Loucy (cell line): Measurements from ENCODE around the gene NCF4.

Source experiments
- H2AFZ ChIP-seq: fragments of 200-600 bp; sonication (generic); 2 replicates; pipeline ENCODE4 v1.6.0; 2016; ENCODE audit warnings: antibody characterized with exemption, mild to moderate bottlenecking, low read length, moderate library complexity
- H3F3A ChIP-seq: fragments of 200-600 bp; 2 replicates; pipeline ENCODE4 v1.6.0; 2016; ENCODE audit warnings: antibody characterized with exemption, low read depth, mild to moderate bottlenecking
- H3K27me3 ChIP-seq: fragments of 200-600 bp; sonication (generic); 2 replicates; pipeline ENCODE4 v1.6.1; 2014; ENCODE audit warnings: low read length, mild to moderate bottlenecking; ENCODE audit not compliant: insufficient read depth, poor library complexity, severe bottlenecking
- H3K36me3 ChIP-seq: fragments of 200-600 bp; sonication (generic); 2 replicates; pipeline ENCODE4 v1.6.1; 2016; ENCODE audit warnings: low read length; ENCODE audit not compliant: insufficient read depth
- H3K4me1 ChIP-seq: fragments of 200-600 bp; sonication (generic); 2 replicates; pipeline ENCODE4 v1.5.1; 2014; ENCODE audit warnings: low read length, mild to moderate bottlenecking; ENCODE audit not compliant: insufficient read depth, poor library complexity, severe bottlenecking
- H3K4me2 ChIP-seq: fragments of 200-600 bp; sonication (generic); 2 replicates; pipeline ENCODE4 v1.6.0; 2014; ENCODE audit warnings: antibody characterized with exemption, low read length, low read depth, mild to moderate bottlenecking; ENCODE audit not compliant: poor library complexity, severe bottlenecking
- H3K4me3 ChIP-seq: fragments of 200-600 bp; sonication (generic); 2 replicates; pipeline ENCODE4 v1.5.1; 2014; ENCODE audit warnings: low read length, mild to moderate bottlenecking, mixed read lengths; ENCODE audit not compliant: poor library complexity, severe bottlenecking
- H3K79me2 ChIP-seq: fragments of 200-600 bp; sonication (generic); 2 replicates; pipeline ENCODE4 v1.6.1; 2014; ENCODE audit warnings: low read length; ENCODE audit not compliant: insufficient read depth
- H3K9ac ChIP-seq: fragments of 200-600 bp; sonication (generic); 2 replicates; pipeline ENCODE4 v1.6.0; 2014; ENCODE audit warnings: mild to moderate bottlenecking, low read depth, low read length, moderate library complexity; ENCODE audit not compliant: poor library complexity, severe bottlenecking
- H3K9me2 ChIP-seq: fragments of 200-600 bp; sonication (generic); replicated peaks from 2 replicates; pipeline ENCODE4 v1.6.1; 2016; ENCODE audit warnings: low read depth, low read length, mixed read lengths
- H3K9me3 ChIP-seq: fragments of 200-600 bp; sonication (generic); 2 replicates; pipeline ENCODE4 v1.6.1; 2014; ENCODE audit warnings: mild to moderate bottlenecking, antibody characterized with exemption, low read length, low read depth; ENCODE audit not compliant: insufficient read depth
- H4K20me1 ChIP-seq: fragments of 200-600 bp; sonication (generic); 2 replicates; pipeline ENCODE4 v1.6.0; 2014; ENCODE audit warnings: antibody characterized with exemption, low read length, mild to moderate bottlenecking; ENCODE audit not compliant: insufficient read depth, poor library complexity, severe bottlenecking
- EZH2phosphoT487 ChIP-seq: fragments of 200-600 bp; IDR thresholded peaks from 2 replicates; pipeline ENCODE4 v1.6.1; 2018; ENCODE audit warnings: antibody characterized with exemption, mild to moderate bottlenecking, moderate library complexity, borderline replicate concordance
- TF ChIP-seq, protein P1 (sequence below): fragments of 200-600 bp; sonication (generic); conservative IDR thresholded peaks from 2 replicates; pipeline ENCODE4 v1.5.1; 2014; ENCODE audit warnings: mild to moderate bottlenecking, antibody characterized with exemption, low read length

NCF4 gene

DNA sequence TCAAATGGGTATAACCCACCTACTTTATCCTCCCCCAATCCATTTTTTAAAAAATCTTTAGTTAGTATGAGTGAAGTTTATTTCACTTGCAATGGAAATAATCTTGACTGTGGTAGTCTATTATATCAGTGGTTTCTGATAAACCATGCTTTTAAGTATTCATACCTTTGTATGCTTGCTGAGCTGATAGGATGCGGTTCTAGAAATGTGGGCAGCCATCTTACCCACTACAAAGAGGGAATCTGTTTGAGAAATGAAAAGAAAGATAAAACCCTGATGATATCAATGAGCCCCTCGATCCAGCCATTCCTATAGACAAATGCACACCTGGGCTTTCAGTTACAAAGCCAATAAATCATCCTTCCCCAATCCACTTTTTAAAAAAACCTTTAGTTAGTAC, 30.2 kb upstream of the NCF4 start:
- H3K4me2 ChIP-seq: no peak overlapping the region
- H2AFZ ChIP-seq: no peak overlapping the region
- TF ChIP-seq, protein P1, sequence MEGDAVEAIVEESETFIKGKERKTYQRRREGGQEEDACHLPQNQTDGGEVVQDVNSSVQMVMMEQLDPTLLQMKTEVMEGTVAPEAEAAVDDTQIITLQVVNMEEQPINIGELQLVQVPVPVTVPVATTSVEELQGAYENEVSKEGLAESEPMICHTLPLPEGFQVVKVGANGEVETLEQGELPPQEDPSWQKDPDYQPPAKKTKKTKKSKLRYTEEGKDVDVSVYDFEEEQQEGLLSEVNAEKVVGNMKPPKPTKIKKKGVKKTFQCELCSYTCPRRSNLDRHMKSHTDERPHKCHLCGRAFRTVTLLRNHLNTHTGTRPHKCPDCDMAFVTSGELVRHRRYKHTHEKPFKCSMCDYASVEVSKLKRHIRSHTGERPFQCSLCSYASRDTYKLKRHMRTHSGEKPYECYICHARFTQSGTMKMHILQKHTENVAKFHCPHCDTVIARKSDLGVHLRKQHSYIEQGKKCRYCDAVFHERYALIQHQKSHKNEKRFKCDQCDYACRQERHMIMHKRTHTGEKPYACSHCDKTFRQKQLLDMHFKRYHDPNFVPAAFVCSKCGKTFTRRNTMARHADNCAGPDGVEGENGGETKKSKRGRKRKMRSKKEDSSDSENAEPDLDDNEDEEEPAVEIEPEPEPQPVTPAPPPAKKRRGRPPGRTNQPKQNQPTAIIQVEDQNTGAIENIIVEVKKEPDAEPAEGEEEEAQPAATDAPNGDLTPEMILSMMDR: no peak
- H3K79me2 ChIP-seq: no peaks in the 10 kb centered on the region
- H3K4me3 ChIP-seq: no peak overlapping the region
- no peaks in the 10 kb centered on the region for H3K4me1 ChIP-seq
- no peaks in the 10 kb centered on the region for H3K9me2 ChIP-seq
- no peaks in the 10 kb centered on the region for H3K9me3 ChIP-seq
- H3F3A ChIP-seq: no peaks in the 10 kb centered on the region
- H3K36me3 ChIP-seq: no peaks in the 10 kb centered on the region
- H3K27me3 ChIP-seq: no peaks in the 10 kb centered on the region
- H4K20me1 ChIP-seq: no peaks in the 10 kb centered on the region
- no peak overlapping the region for H3K9ac ChIP-seq

DNA sequence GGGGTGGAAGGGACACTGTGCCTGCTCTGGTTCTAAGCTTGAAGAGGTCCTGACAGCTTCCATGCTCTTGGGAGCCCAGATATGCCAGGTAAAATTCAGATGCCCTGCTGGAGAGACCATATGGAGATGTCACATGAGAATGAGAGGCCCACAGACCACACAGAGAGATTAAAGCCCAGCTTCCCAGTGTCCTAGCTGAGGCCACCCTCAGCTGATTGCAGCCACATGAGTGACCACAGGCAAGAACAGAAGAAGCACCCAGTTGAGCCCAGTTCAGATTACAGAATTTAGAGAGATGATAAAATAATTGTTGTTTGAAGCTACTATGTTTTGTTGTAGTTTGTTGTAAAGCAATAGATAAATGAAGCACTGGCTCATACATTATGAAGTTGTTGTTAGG, 29.6 kb upstream of the NCF4 start:
- H3F3A ChIP-seq: no peaks in the 10 kb centered on the region
- H3K27me3 ChIP-seq: no peaks in the 10 kb centered on the region
- no peaks in the 10 kb centered on the region for H3K79me2 ChIP-seq
- H3K9me2 ChIP-seq: no peaks in the 10 kb centered on the region
- H2AFZ ChIP-seq: no peak overlapping the region
- H4K20me1 ChIP-seq: no peaks in the 10 kb centered on the region
- no peak overlapping the region for H3K9ac ChIP-seq
- H3K4me1 ChIP-seq: no peaks in the 10 kb centered on the region
- no peak overlapping the region for H3K4me2 ChIP-seq
- TF ChIP-seq, protein P1: no peak
- TF ChIP-seq EZH2phosphoT487: no peak
- no peaks in the 10 kb centered on the region for H3K36me3 ChIP-seq
- no peak overlapping the region for H3K4me3 ChIP-seq
- no peaks in the 10 kb centered on the region for H3K9me3 ChIP-seq

- no peaks in the 10 kb centered on the region for H3K36me3 ChIP-seq
- H3K9me2 ChIP-seq: no peaks in the 10 kb centered on the region
- no peak overlapping the region for H3K4me2 ChIP-seq
- H3K9me3 ChIP-seq: no peaks in the 10 kb centered on the region
- H2AFZ ChIP-seq: no peak overlapping the region
- H3K27me3 ChIP-seq: no peaks in the 10 kb centered on the region
- no peaks in the 10 kb centered on the region for H3K4me1 ChIP-seq
- H3K9ac ChIP-seq: no peak overlapping the region
- H3K79me2 ChIP-seq: no peaks in the 10 kb centered on the region
- no peaks in the 10 kb centered on the region for H3F3A ChIP-seq
- H3K4me3 ChIP-seq: no peak overlapping the region
- TF ChIP-seq, protein P1: no peak
- no peak for TF ChIP-seq EZH2phosphoT487
- H4K20me1 ChIP-seq: no peaks in the 10 kb centered on the region
These were observed 29.1 kb upstream of the NCF4 start for GRCh38 chr22:36831717-36832116.
